Right ventricle myocardium superior (tissue), 1 donor: Measurements from ENCODE around the gene SCO2. TPM values are rescaled to one million over a fixed set of nuclear protein-coding genes. Genes with fewer than 3 reads are reported as not detected.
"Not testable (repeated sequence)": the region's sequence is repeated elsewhere in the genome, so short reads cannot be mapped to it uniquely, and the experiment has no call there.

ENCODE experiments used
- ATAC-seq: fragments of 200-7000 bp; cut with Tn5 transposase; one replicate; pipeline ENCODE4 v1.9.1; 2020; ENCODE audit warnings: mild to moderate bottlenecking; ENCODE audit not compliant: poor library complexity
- DNase-seq: peaks from one replicate; pipeline ENCODE4 v3.0.0-alpha.2; 2020
- intact Hi-C: fragments of 100-400 bp; cut with DNase I; formaldehyde crosslinking; loops from one replicate; pipeline ENCODE4 v1.11.2; 2022
- total RNA-seq: library from RNA; stranded (reverse); fragmentation: NEBNext Ultra II Directional; extraction: Animal tissue kit (Norgen Biotek cat#: 25700); gene quantifications from one replicate; pipeline ENCODE4 v1.2.1, GENCODE V29; 2021
- donor health status: DM: no; HTN: yes; CAD: no; lungs with severe emphysema.

SCO2 gene
- total RNA-seq, 1 donor from 2014 or later: not detected

DNA sequence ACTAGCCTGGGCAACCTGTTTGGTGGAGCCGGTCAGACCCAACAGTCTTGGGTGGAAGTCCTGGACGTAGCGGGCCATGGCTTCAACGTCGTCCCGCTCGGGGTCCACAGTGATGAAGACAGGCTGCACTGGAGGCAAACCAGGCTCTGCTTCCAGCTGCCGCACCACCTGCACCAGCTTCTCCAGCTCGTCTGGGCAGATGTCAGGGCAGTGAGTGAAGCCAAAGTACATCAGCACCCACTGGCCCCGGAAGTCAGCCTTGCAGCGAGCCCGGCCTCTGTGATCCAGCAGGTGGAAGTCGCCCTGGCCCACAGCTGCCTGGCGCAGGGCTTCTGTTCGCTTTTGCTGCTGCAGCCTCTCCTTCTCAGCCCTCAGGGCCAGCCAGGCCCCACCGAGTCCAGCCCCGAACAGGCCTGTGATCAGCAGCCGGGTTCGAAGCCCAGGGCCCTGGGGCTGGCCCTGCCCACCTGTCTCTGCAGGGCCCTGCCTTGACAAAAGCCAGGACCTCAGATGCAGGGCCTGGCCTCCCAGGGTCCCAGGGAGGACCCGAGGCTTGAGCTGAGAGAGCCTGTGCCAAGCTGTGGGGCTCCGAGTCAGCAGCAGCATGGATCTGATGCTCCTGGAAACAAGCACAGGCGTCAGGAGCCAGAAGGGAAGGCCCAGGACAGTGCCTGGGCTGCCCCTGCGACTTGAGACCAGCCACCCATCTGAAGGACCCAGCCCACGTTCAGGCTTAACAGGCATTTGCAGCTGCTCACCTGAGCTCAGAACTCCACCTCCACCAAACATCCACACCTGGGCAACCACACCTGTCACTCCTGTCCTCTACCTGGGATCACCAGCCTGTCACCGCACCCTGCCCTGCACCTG lies 1.4 kb downstream of the SCO2 start:
- intact Hi-C loops: no loop called here

GRCh38 chr22:50523458-50523805 lies 2.0 kb downstream of the SCO2 start:
- intact Hi-C loops: no loop called here
- ATAC-seq (no peak), DNase-seq (no peak)

More for the DNA sequence above, 1.4 kb downstream of the SCO2 start:
- ATAC-seq: no peak
- DNase-seq: no peak

DNA sequence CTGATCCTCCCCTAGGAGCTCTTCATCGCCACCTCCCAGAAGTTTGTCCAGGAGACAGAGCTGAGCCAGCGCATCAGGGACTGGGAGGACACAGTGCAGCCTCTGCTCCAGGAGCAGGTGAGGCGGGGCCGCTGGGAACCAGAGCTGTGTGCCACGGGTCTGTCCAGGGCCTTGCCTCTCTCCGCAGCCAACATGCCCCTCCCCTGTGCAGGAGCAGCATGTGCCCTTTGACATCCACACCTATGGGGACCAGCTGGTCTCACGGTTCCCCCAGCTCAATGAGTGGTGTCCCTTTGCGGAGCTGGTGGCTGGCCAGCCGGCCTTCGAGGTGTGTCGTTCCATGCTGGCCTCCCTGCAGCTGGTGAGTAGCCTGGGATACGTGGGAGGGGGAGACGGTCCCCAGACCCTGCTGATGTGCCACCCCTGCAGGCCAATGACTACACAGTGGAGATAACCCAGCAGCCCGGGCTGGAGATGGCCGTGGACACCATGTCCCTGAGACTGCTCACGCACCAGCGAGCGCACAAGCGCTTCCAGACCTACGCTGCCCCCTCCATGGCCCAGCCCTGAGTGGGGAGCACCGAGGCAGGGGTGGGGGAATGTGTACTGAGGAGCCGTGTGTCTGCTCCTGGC lies 2.5 kb downstream of the SCO2 start:
- intact Hi-C loops: no loop called here
- DNase-seq (no peak), ATAC-seq (no peak)

DNA sequence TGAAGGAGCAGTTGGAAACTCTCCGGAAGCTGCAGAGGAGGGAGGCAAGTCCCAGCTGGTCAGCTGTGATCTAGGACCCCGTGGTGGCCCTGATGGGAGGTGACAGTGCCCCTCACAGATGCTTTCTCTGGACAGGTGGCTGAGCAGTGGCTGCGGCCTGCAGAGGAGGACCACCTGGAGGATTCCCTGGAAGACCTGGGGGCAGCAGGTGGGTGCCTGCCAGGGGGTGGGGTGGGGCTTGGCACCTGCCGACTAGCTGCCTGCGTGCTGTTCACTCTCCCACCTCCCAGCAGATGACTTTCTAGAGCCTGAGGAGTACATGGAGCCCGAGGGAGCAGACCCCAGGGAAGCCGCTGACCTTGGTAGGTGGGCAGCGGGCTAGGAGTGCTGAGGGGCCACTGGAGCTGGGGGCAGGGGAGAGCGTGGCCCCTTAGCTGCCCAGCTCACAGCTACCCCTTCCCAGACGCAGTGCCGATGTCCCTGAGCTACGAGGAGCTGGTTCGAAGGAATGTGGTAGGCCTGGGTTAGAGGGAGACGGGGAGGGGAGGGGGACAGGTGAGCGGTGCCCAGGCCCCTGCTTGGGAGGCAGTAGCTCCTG lies 3.1 kb downstream of the SCO2 start:
- DNase-seq (no peak), ATAC-seq (no peak)
- intact Hi-C loops: no loop called here

- intact Hi-C loops: no loop called here
- ATAC-seq (no peak), DNase-seq (no peak)
Observed at GRCh38 chr22:50521710-50522109, 3.7 kb downstream of the SCO2 start.

GRCh38 chr22:50520826-50521453 lies 4.5 kb downstream of the SCO2 start:
- intact Hi-C loops: no loop called here
- ATAC-seq: no peak
- DNase-seq: no peak

- DNase-seq, intact Hi-C loops, ATAC-seq: not testable (repeated sequence)
Observed at GRCh38 chr22:50520184-50520583, 5.2 kb downstream of the SCO2 start.

DNA sequence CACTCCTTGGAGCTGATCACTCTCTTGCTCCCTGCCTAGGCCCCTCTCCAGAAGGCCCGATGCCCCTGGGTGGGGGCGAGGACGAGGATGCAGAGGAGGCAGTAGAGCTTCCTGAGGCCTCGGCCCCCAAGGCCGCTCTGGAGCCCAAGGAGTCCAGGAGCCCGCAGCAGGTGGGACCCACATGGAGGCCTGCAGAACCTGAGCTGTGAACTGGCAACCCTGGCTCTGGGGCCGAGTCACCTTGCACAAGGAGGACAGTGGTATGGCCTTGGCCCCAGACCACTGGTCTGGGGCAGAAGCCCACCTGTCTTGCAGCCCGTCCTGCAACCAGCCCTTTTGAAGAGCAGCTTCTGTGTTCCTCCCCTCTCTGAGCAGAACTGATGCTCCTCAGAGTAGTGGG lies 6.2 kb downstream of the SCO2 start:
- DNase-seq (no peak), ATAC-seq (no peak)
- intact Hi-C loops: no loop called here

DNA sequence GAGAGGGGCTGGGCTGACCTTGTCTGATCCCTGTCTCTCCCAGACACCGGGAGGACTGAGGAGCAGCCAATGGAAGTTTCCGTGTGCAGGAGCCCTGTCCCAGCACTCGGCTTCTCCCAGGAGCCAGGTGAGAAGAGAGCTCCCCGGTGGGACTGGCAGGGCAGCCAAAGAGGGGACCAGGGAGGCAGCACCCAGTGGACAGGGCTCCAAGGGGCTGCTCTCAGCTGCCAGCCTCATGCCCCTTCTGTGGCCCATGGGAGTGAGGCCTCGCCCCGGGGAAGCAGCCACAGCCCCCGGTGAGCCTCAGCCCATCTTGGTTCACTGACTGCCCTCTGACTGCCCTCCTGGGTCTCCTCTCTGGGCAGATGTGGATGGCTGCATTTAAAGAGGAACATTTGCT lies 6.8 kb downstream of the SCO2 start:
- DNase-seq (no peak), ATAC-seq (no peak)
- intact Hi-C loops: no loop called here

DNA sequence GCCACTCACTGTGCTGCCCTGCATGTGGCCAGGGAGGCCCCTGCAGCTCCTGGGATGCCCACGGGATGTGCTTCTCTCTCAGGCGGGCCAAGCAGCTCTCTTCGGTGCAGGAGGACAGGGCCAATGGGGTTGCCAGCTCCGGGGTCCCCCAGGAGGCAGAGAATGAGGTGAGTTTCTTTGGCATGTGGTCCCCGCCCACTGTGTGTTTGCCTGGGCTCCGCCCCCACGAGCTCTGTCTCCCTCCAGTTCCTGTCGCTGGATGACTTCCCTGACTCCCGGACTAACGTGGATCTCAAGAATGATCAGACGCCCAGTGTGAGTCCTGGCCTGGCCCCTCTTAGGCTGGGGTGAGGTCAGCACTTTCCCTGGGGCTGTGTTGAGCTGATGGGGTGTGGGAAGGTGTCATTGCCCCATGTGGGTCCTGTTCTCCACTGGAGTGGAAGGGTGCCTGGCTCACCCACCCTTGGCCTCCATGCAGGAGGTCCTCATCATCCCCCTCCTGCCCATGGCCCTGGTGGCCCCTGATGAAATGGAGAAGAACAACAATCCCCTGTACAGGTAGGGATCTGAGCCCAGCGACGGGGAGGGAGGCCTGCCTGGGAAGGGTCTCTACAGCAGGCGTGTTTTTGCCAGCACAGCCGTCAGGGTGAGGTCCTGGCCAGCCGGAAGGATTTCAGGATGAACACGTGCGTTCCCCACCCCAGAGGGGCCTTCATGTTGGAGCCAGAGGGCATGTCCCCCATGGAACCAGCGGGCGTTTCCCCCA lies 7.7 kb downstream of the SCO2 start:
- no peak for DNase-seq
- intact Hi-C loops: no loop called here
- ATAC-seq: no peak

GRCh38 chr22:50516891-50517290 lies 8.5 kb downstream of the SCO2 start:
- intact Hi-C loops: no loop called here
- no peak for DNase-seq
- no peak for ATAC-seq

GRCh38 chr22:50516068-50516467 lies 9.3 kb downstream of the SCO2 start:
- ATAC-seq: no peak
- intact Hi-C loops: no loop called here
- no peak for DNase-seq

DNA sequence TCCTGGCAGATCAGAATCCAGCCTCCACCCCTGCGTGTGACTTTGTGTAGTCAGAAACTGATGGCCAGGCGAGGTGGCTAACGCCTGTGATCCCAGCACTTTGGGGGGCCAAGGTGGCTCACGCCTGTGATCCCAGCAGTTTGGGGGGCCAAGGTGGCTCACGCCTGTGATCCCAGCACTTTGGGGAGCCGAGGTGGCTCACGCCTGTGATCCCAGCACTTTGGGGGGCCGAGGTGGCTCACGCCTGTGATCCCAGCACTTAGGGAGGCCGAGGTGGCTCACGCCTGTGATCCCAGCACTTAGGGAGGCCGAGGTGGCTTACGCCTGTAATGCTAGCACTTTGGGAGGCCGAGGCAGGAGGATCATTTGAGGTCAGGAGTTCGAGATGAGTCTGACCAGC lies 12.2 kb downstream of the SCO2 start:
- ATAC-seq: no peak
- intact Hi-C loops: no loop called here

DNA sequence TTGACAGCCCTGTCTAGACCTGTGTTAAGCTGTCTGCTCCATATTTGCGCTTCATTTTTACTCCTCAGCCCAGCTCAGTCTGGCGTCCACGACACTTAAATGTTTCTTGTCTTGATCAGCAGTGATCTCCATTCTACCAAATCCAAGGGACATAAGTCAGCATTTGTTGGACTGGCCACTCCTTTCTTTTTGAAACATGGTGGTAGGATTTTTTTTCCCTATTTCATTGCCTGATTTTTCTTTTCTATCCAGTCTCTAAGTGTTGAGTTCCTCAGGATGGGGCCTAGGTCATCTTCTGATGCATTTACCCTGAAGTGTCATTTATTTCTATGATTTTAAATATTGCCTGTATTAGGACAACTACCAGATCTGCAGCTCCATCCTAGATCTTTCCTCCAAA lies 16.5 kb downstream of the SCO2 start:
- DNase-seq (no peak), ATAC-seq (no peak)
- intact Hi-C loops: no loop called here

More for the DNA sequence above, 12.2 kb downstream of the SCO2 start:
- DNase-seq: no peak

DNA sequence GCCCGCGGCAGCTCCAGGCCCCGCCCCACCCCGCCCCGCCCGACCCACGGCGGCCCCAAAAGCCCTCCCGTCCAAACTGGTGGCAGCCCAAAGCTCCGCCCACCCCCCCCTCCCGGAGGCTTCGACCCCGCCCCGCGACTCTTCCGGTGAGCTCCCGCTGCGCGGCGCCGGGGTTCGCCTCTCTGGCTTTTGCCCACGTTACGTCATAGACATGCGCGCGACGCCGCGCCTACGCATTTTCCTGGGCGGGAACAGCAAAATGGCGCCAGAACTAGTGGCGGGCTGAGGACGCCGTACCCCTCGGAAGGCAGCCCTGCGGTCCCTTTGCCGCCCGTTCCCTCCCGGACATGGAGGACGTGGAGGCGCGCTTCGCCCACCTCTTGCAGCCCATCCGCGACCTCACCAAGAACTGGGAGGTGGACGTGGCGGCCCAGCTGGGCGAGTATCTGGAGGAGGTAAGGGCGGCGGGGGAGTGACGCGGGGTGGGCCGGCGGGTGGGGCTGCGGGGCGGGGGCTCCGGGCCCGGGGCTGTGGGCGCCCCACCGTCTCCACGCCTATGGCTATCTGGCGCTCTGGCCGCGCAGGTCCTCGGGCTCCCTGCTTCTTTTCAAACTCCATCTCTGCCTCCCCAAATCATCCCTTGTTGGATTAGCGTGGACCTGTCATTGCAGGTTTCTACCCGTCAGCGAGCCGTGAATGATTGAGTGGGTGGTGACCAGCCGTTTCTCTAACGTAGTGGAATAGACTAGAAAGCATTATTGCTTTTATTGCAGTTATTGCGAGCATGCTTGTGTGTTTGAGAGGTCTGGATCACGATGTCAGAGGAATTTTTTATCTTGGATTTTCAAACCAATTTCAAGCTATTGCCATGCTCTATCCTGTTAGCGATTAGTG lies 17.2 kb downstream of the SCO2 start, which contains the start of gene NCAPH2:
Gene NCAPH2 (plus strand): TSS at position 234 of the 894 bp plus-strand sequence. CDS start 114 bp downstream, at position 348.
- DNase-seq (peak; percentile 98), ATAC-seq (peak; percentile 78)
- intact Hi-C loops: no loop called here

DNA sequence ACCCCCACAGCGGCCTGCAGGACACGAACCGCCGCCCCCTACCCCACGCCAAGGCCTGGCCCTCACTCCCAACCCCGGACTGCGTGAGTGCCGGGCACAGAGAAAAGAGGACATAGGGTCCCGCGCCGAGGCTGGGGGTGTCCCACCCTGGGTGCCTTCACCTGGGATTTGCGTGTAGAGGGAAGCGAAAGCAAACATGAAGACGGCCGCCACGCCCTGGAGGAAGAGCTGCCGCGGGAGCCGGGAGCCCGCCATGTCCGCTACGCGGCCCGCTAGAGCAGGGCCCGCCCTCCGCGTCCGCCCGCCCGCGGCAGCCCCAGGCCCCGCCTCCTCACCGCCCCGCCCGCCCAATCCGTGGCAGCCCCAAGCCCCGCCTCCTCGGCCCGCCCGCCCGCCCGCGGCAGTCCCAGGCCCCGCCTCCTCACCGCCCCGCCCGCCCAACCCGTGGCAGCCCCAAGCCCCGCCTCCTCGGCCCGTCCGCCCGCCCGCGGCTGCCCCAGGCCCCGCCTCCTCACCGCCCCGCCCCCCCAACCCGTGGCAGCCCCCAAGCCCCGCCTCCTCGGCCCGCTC lies 17.9 kb downstream of the SCO2 start, which contains the start of gene LMF2:
Gene LMF2 (minus strand): TSS at position 282 of the 570 bp plus-strand sequence. CDS start 27 bp downstream, at position 255.
- peak; percentile 94 for DNase-seq

More for the DNA sequence above, 17.9 kb downstream of the SCO2 start, which contains the start of gene LMF2:
- peak; percentile 89 for ATAC-seq
- intact Hi-C loops: no loop called here
